GM18520 (cell line): Measurements from ENCODE around the gene ROCK2.

Experiments used
- ATAC-seq: cut with Tn5 transposase; IDR thresholded peaks from one replicate; pipeline ENCODE4 v1.9.1; 2021; ENCODE audit not compliant: unreplicated experiment

ROCK2 gene

GRCh38 chr2:11367170-11367730 is 22.8 kb upstream of the ROCK2 start:
- ATAC-seq: no peak

DNA sequence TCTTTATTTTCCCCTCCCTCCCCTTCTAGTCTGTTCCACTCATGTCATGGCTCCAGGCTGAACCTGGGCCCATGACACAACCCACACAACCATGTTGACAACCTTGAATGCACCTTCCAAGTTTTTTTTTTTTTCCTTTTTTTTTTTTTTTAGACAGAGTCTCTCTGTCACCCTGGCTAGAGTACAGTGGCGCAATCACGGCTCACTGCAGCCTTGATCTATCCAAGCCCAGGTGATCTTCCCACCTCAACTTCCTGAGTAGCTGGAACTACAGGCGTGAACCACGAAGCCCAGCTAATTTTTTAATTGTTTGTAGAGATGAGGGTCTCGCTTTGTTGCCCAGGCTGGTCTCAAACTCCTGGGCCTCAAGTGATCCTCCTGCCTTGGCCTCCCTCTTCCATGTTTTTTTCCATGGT is 21.9 kb upstream of the ROCK2 start:
- no peak for ATAC-seq

GRCh38 chr2:11365096-11365879 is 20.9 kb upstream of the ROCK2 start:
- ATAC-seq: no peak

DNA sequence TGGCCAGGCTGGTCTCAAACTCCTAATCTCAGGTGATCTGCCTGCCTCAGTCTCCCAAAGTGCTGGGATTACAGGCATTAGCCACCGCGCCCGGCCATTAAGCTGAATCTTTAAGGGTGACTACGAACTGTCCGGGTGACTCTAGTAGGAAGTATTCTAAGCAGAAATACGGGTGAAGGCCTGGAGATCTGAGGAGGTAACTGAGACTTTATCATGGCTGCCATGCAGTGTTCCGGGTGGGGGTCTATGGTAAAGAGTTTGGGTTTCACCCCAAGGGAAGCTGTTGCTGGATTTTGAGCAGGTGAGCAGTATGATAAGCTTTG is 20.1 kb upstream of the ROCK2 start:
- no peak for ATAC-seq

- ATAC-seq: no peak
Observed at GRCh38 chr2:11363868-11364564, 19.6 kb upstream of the ROCK2 start.

- no peak for ATAC-seq
Observed at GRCh38 chr2:11359865-11360264, 15.4 kb upstream of the ROCK2 start.

GRCh38 chr2:11357428-11357972 is 13.1 kb upstream of the ROCK2 start:
- ATAC-seq: no peak

- ATAC-seq: no peak
Observed at GRCh38 chr2:11356764-11357163, 12.3 kb upstream of the ROCK2 start.

GRCh38 chr2:11355194-11356053 is 11.0 kb upstream of the ROCK2 start:
- no peak for ATAC-seq

- no peak for ATAC-seq
Observed at GRCh38 chr2:11354363-11355154, 10.1 kb upstream of the ROCK2 start.

DNA sequence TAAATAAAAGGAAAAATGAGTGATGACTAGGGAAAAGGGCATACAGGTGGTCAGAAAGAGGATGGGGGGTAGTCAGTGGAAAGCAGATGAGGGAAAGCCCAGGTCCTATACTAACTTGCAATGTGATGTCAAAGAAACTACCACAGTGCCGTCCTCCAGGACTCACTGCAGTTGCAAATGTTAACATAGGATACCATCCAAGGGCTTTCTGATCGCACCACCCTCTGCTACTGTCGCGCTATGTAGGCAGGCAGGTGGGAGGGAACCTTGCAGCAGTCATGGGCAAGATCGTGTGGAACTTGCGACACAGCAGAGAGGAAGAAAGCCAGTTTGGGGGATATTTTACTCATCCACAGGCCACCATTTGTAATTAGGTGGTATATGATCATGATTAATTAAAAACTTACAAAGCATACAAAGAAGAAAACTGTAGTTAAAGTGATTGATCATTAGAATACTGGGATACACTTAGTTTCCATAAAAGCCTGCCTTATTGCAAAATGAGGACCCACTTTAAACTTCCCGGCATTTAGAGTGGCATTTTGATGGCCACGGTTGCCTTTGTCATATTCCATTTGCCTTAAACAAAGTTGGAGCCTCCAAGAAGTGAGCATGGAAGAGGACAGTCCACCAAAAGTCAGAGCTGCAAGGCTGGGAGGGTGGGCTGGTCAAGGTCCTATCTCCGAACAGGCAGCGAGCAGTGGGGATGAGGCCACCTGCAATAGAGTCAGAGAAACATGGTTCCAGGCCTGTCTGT is 8.5 kb upstream of the ROCK2 start:
- ATAC-seq: no peak

DNA sequence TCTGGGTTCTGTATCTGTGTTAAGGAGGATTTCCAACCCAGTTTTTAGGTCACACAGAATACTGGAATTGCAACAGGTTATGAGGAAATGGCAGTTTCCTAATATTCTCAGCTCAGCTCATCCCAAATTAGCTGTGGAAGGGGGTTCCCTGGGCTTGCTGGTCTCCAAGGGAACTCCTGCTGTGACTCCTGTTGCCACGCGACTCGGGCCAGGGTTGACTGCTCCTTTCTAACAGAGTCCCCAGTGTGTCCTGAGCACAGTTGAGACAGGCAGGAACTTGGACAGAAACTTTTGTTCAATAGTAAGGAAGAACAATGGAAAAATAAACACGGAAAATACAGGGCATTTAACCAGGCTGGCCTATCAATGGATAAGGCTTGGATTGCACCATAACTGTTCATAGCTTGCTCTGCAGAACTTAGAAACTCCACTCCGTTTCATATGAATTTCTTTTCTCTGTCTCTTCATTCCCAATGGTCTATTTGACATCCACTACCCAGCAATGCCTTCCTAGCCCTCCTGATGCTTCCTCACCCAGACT is 3.8 kb upstream of the ROCK2 start:
- no peak for ATAC-seq

GRCh38 chr2:11347403-11347959 is 3.0 kb upstream of the ROCK2 start:
- no peak for ATAC-seq

- ATAC-seq: no peak
Observed at GRCh38 chr2:11346023-11346482, 1.6 kb upstream of the ROCK2 start.

DNA sequence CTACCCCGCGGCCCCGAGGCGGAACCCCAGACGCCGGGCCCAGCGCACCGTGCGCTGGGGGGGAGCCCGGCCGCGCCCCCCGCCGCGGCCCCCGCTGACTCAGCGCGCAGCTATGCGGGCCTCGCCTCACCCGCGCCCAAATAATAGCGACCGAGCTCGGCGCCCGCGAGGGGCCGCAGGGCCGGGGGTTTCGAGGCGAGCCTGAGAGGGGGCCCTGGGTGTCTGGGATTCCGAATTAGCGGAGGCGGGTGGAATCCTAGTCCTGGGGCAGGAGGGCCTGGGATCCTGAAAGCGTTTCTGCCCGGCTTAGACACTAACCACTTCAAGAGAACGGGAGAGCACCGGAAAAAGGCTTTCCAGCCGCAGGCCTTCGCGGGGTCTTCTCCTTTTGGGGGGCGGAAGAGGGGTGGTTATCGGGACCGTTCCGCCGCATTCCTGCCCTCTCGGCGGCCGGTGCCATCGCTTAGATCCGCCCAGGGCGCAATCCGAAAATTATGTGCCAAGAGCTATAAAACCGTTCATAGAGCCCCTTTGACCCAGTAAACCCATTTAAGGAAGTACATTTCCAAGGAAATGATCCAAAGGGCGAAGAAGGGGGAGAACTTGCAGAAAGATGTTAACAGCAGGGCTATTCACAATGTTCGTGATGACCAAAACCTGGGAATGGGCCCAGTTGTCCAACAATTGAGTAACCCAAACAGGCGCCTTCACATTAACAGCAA is 681 bp upstream of the ROCK2 start:
- peak; percentile 14 for ATAC-seq

DNA sequence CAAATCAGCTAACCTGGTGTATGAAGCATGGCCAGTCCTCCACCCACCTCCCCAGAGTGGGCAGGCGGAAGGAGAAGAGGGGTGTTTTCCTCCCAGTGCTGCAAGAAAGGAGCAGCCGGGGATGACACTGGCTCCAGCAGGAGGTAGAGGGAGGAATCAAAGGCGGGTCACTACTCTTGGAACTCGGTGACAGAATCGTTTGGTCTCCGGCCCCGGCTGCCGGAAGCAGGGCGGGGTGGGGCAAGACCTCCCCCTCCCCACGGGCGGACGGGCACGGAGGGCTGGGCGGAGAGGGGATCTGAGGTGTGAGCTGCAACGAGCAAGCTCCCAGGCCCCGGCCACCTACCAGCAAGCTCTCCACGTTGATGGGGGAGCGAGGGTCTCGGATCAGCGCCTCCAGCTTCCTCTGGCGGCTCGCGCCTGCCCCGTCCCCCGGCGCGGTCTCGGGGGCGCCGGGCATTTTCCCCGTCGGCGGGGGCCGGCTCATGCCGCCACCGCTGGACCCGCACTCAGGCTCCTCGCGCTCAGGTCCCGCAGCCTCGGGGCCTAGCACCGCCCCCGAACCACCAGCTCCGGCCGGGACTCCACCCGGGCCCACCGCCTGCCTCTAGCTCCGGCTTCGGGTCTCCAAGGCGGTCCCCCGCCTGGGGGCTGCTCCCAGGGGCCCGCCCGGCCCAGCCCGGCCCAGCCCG is 640 bp downstream of the ROCK2 start:
- ATAC-seq: peak; percentile 17

DNA sequence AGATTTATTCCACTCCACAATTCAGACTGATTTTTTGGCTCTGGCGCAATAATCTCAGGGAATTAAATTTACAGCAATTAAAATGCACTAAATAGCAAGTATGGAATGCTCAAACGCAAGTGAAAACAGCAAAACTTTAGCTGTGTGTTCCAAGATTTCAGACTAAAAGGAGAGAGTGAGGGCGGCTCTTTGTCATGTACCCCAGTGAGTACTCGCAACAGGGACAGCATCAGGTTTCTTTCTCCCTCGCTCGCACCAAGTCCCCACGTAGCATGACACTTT is 1.1 kb downstream of the ROCK2 start:
- ATAC-seq: peak; percentile 10
